ENCODE results near the gene USB1.

USB1 gene

GRCh38 chr16:58041628-58041955, 40.4 kb downstream of the USB1 start:
- Mint-ChIP-seq H3K9me3 (no peaks in the 10 kb centered on the region), H3K4me1 (peaks cover 12% of the 10 kb centered on the region), H3K27me3 (ENCODE audit: low read depth, poor library complexity) (peaks cover 4% of the 10 kb centered on the region), H3K27ac (no peak overlapping the region), H3K4me3 (no peak overlapping the region), H3K36me3 (ENCODE audit: low read depth) (peaks cover 13% of the 10 kb centered on the region)
- TF ChIP-seq CTCF (IDR thresholded peaks at IDR 0.05) = no peak
- no peak for DNase-seq

- no peaks in the 10 kb centered on the region for H3K27me3 Mint-ChIP-seq (ENCODE audit: low read depth, poor library complexity)
- no peak for TF ChIP-seq CTCF (IDR thresholded peaks at IDR 0.05)
- DNase-seq = no peak
- no peak overlapping the region for H3K27ac Mint-ChIP-seq
- no peak overlapping the region for H3K4me3 Mint-ChIP-seq
- peaks cover 18% of the 10 kb centered on the region for H3K4me1 Mint-ChIP-seq
- no peaks in the 10 kb centered on the region for H3K9me3 Mint-ChIP-seq
- H3K36me3 Mint-ChIP-seq (ENCODE audit: low read depth) = peaks cover 13% of the 10 kb centered on the region
These were observed 41.0 kb downstream of the USB1 start for GRCh38 chr16:58042001-58042885.

GRCh38 chr16:58042886-58043515, 41.8 kb downstream of the USB1 start:
- DNase-seq = no peak
- no peak for TF ChIP-seq CTCF (IDR thresholded peaks at IDR 0.05)
- Mint-ChIP-seq H3K27ac (no peak overlapping the region), H3K27me3 (ENCODE audit: low read depth, poor library complexity) (no peaks in the 10 kb centered on the region), H3K9me3 (no peaks in the 10 kb centered on the region), H3K4me1 (peaks cover 25% of the 10 kb centered on the region), H3K36me3 (ENCODE audit: low read depth) (peaks cover 6% of the 10 kb centered on the region), H3K4me3 (no peak overlapping the region)

GRCh38 chr16:58043571-58044155, 42.5 kb downstream of the USB1 start:
- H3K27ac Mint-ChIP-seq = no peak overlapping the region
- no peak for DNase-seq

GRCh38 chr16:58044266-58045019, 43.2 kb downstream of the USB1 start:
- Mint-ChIP-seq H3K4me3 (no peak overlapping the region), H3K4me1 (peaks cover 31% of the 10 kb centered on the region), H3K36me3 (ENCODE audit: low read depth) (no peaks in the 10 kb centered on the region), H3K27ac (no peak overlapping the region), H3K27me3 (ENCODE audit: low read depth, poor library complexity) (no peaks in the 10 kb centered on the region), H3K9me3 (no peaks in the 10 kb centered on the region)
- no peak for TF ChIP-seq CTCF (IDR thresholded peaks at IDR 0.05)
- no peak for DNase-seq

More at GRCh38 chr16:58043571-58044155, 42.5 kb downstream of the USB1 start:
- Mint-ChIP-seq H3K4me3 (no peak overlapping the region), H3K9me3 (no peaks in the 10 kb centered on the region), H3K27me3 (ENCODE audit: low read depth, poor library complexity) (no peaks in the 10 kb centered on the region), H3K4me1 (peaks cover 30% of the 10 kb centered on the region), H3K36me3 (ENCODE audit: low read depth) (peaks cover 6% of the 10 kb centered on the region)
- TF ChIP-seq CTCF (IDR thresholded peaks at IDR 0.05) = no peak

Data from nephron progenitor cell (in vitro differentiated cells).